Dendritic cell treated with granulocyte-macrophage colony-stimulating factor and Interleukin-4, amounts not matched to agents 40 ng/mL and 50 ng/mL, for 4 days (primary cell): ENCODE measurements around the gene VCL.

Experiments used
- H3K27ac Mint-ChIP-seq: one replicate; pipeline ENCODE4 v1.8.0; 2022; ENCODE audit warnings: mild to moderate bottlenecking, mixed read lengths
- H3K27me3 Mint-ChIP-seq: one replicate; pipeline ENCODE4 v1.8.0; 2022; ENCODE audit warnings: mild to moderate bottlenecking, mixed read lengths
- H3K36me3 Mint-ChIP-seq: one replicate; pipeline ENCODE4 v1.8.0; 2022; ENCODE audit warnings: low read depth, mixed read lengths
- H3K4me1 Mint-ChIP-seq: one replicate; pipeline ENCODE4 v1.8.0; 2022; ENCODE audit warnings: low read depth, mixed read lengths
- H3K4me3 Mint-ChIP-seq: one replicate; pipeline ENCODE4 v1.8.0; 2022; ENCODE audit warnings: mild to moderate bottlenecking, moderate library complexity, mixed read lengths
- H3K9me3 Mint-ChIP-seq: one replicate; pipeline ENCODE4 v1.8.0; 2022; ENCODE audit warnings: mixed read lengths
- intact Hi-C: fragments of 100-400 bp; cut with micrococcal nuclease; formaldehyde crosslinking; loops from one replicate; pipeline ENCODE4 v1.15.0; 2022

VCL gene

DNA sequence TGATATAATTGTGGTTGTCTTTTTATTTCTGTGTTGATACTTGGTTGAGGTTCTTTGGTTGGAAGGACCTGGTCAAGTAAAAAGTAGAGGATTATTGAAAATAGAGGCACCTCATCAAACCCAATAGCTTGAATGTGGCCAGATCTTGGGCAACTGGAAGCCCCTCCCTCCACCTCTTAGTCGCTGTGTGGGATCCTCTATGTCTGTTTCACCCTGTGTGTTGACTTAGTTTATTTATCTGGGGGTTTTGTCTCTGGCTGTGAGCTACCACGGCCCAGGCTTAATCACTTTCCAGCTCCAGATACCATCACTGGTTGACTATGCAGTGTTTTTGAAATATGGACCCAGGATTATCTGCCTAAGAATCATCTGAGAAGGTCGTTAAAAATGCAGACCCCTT is 94.5 kb downstream of the VCL start:
- intact Hi-C loops = no loop called here
- Mint-ChIP-seq H3K9me3 (no peaks in the 10 kb centered on the region), H3K27me3 (no peaks in the 10 kb centered on the region), H3K4me1 (no peaks in the 10 kb centered on the region), H3K4me3 (no peak overlapping the region), H3K27ac (no peak overlapping the region), H3K36me3 (peaks cover 99% of the 10 kb centered on the region)

DNA sequence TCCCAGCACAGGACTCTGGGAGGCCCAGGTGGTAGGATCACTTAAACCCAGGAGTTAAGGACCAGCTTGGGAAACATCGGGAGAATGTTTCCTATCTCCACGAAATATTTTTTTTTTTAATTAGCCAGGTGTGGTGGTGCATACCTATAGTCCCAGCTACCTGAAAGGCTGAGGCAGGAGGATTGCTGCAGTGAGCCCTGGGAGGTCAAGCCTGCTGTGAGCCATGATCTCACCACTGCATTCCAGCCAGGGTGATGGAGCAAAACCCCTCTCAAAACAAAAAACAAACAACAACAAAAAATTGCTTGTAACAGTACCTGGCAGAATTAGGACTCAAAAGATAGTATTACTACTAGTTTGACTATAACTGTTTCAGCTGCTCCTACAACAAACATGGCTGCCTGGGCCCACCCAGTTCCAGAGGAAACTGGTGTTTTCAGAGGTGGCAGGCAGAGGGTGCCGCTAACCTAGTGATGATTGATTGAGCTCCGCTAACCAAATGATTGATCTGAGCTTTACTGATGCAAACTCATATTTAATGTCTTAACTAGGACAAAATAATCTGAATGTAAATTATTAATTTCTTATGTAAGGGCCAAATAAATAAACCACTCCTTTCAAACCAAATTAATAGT is 95.7 kb downstream of the VCL start:
- no peak overlapping the region for H3K4me3 Mint-ChIP-seq
- no peaks in the 10 kb centered on the region for H3K4me1 Mint-ChIP-seq
- no peaks in the 10 kb centered on the region for H3K27me3 Mint-ChIP-seq
- no peaks in the 10 kb centered on the region for H3K9me3 Mint-ChIP-seq
- intact Hi-C loops = no loop called here
- H3K36me3 Mint-ChIP-seq = peaks cover 100% of the 10 kb centered on the region
- no peak overlapping the region for H3K27ac Mint-ChIP-seq

DNA sequence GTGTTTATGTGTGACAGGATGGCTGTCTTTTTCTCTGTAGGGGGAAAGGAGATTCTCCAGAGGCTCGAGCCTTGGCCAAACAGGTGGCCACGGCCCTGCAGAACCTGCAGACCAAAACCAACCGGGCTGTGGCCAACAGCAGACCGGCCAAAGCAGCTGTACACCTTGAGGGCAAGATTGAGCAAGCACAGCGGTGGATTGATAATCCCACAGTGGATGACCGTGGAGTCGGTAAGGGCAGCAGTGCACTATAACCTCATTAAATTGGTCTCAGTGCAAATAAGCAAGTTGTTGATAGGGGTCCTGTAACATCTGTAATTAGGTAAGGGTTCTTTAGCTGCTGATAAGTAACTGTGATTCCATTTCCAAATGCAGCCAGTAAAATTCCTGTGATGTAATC is 96.3 kb downstream of the VCL start:
- Mint-ChIP-seq H3K9me3 (no peaks in the 10 kb centered on the region), H3K36me3 (peaks cover 100% of the 10 kb centered on the region), H3K4me3 (no peak overlapping the region), H3K4me1 (no peaks in the 10 kb centered on the region), H3K27me3 (no peaks in the 10 kb centered on the region), H3K27ac (no peak overlapping the region)
- intact Hi-C loops = no loop called here

DNA sequence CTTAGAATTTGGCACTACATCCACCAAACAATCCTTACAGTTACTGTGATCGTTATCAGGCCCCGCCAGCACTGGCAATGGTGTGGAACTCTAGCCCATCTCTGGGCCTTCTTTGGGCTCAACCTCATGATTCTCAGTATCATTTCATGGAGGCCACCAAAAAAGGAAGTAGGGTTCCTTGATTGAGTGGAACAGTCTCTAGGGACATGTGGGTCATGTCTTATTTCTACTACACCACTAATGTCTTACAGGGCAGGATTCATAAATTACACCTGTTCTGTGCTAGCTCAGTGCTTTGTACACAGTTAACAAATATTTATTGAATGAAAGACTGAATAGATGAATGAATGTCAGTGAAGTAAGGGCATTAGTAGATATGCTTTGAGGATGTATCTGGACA is 98.9 kb downstream of the VCL start:
- Mint-ChIP-seq H3K27ac (no peak overlapping the region), H3K9me3 (no peaks in the 10 kb centered on the region), H3K4me1 (no peaks in the 10 kb centered on the region), H3K27me3 (no peaks in the 10 kb centered on the region), H3K4me3 (no peak overlapping the region), H3K36me3 (peaks cover 100% of the 10 kb centered on the region)
- intact Hi-C loops = no loop called here

DNA sequence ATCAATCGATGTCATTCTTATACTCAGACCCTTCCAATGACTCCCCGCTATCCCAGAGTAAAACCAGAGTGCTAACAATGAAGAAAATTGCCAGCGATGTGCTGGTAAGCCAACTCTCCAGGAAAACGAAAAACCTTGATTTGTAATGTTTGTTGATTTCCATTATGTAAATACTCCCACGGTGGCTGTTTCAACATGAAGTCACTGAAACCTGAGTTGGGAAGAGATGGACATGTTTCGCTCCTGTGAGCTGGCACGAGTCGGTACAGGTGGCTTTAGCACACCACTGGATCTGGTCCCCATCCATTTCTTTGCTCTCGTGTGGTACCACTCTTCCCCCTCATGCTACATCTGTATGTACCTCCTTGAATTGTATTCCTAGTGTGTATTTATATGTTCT is 99.9 kb downstream of the VCL start:
- intact Hi-C loops = no loop called here
- no peaks in the 10 kb centered on the region for H3K9me3 Mint-ChIP-seq
- H3K4me3 Mint-ChIP-seq = no peak overlapping the region
- peaks cover 100% of the 10 kb centered on the region for H3K36me3 Mint-ChIP-seq
- H3K27me3 Mint-ChIP-seq = no peaks in the 10 kb centered on the region
- H3K4me1 Mint-ChIP-seq = no peaks in the 10 kb centered on the region
- no peak overlapping the region for H3K27ac Mint-ChIP-seq

DNA sequence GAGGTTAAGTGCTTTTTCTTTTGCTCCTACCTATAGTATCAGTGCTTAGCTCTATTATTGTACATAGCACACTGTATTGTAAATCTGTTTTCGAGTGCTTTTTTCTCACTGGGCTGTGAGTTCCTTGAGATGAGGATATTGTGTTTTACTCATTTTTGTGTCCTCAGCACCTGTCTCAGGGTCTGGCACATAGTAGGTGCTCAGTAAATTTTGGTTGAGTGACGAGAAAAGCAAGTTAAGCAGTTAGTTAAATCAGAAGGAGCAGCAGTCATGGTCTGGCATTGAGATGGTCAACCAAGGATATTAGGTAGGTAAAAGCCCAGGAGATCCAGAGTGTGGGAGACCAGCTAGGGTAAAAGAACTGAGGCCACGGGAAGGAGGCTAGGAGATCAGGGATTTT is 101.5 kb downstream of the VCL start:
- no peak overlapping the region for H3K4me3 Mint-ChIP-seq
- peaks cover 100% of the 10 kb centered on the region for H3K36me3 Mint-ChIP-seq
- no peaks in the 10 kb centered on the region for H3K4me1 Mint-ChIP-seq
- no peaks in the 10 kb centered on the region for H3K27me3 Mint-ChIP-seq
- H3K27ac Mint-ChIP-seq = peak overlapping the region; percentile 10
- no peaks in the 10 kb centered on the region for H3K9me3 Mint-ChIP-seq
- intact Hi-C loops = no loop called here

DNA sequence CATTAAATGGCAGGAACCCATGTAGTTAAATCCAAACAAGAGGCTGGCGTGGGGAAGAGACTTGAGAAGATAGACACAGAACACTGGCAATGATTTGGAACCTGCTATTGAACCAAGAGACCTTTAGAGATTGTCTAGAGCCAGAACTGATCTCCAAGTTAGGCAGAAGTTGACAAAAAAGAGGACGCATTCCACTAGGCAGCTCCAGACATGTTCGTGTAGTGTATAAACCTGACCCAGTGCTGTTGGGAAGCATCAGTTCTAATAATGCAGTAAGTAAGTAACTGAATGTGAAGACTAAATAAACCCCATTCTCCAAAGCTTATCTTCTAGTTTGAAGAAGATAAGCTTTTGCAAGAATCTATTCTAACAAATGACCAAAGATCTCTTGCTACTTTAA is 101.9 kb downstream of the VCL start:
- Mint-ChIP-seq H3K9me3 (no peaks in the 10 kb centered on the region), H3K27me3 (no peaks in the 10 kb centered on the region), H3K36me3 (peaks cover 100% of the 10 kb centered on the region), H3K27ac (peak overlapping the region; percentile 10), H3K4me1 (no peaks in the 10 kb centered on the region), H3K4me3 (no peak overlapping the region)
- intact Hi-C loops = no loop called here

DNA sequence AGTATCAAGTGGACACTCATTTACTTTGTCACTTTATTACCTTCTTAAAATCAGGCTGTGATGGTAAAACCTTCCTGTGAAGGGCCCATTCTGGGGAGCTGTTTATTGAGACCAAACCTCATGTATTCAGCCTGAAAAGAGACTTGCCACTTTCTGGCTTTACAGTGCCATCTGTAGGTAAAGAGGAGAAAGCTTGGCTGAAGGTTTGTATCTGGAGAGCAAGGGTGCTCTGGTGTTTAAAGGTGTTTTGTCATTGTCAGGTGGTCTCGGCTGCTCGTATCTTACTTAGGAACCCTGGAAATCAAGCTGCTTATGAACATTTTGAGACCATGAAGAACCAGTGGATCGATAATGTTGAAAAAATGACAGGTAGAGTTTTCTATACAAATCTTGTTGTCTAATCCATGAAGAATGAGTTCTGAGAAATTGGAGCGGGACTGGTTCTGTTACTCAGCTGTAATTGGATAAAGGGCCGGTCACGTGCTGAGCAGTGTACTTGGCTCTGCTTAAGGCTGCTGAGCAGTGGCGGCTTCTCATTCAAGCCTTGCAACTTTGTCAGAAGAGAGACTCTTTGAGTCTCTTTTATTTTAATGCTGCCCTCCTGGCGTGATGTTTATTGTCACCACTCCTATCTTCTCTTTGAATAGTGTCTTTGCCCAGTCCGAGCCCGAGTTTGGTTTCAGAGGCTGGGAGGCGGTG is 105.8 kb downstream of the VCL start:
- Mint-ChIP-seq H3K4me3 (no peak overlapping the region), H3K27ac (no peak overlapping the region), H3K4me1 (no peaks in the 10 kb centered on the region), H3K9me3 (no peaks in the 10 kb centered on the region), H3K27me3 (no peaks in the 10 kb centered on the region), H3K36me3 (peaks cover 100% of the 10 kb centered on the region)
- intact Hi-C loops = no loop called here

DNA sequence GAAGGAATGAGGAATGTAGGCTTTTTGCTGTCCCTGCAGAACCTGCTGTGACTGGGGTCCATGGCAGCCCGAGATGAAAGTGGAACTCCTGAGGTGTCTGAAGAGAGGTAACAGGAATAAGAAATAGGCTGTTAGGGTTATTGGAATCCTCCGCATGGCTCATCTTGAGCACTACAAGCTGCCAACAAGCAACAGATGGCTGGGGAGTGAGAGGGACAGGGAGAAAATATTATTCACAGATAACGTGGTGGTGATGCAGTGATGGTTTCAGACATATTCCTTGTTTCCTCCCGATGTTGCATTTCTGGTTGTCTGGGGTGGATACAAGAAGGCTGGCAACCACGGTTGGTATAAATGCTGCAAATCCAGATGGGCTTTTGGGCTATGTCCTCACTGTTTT is 106.6 kb downstream of the VCL start:
- no peaks in the 10 kb centered on the region for H3K27me3 Mint-ChIP-seq
- intact Hi-C loops = no loop called here
- H3K4me1 Mint-ChIP-seq = no peaks in the 10 kb centered on the region
- H3K27ac Mint-ChIP-seq = peak overlapping the region; percentile 40
- H3K9me3 Mint-ChIP-seq = no peaks in the 10 kb centered on the region
- H3K4me3 Mint-ChIP-seq = no peak overlapping the region
- peaks cover 100% of the 10 kb centered on the region for H3K36me3 Mint-ChIP-seq

DNA sequence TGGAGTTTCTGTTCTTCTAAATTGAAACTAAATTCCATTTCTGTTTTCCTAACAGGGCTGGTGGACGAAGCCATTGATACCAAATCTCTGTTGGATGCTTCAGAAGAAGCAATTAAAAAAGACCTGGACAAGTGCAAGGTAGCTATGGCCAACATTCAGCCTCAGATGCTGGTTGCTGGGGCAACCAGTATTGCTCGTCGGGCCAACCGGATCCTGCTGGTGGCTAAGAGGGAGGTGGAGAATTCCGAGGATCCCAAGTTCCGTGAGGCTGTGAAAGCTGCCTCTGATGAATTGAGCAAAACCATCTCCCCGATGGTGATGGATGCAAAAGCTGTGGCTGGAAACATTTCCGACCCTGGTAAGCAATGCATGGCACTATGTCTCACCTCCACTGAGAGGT is 107.1 kb downstream of the VCL start:
- intact Hi-C loops = no loop called here
- H3K36me3 Mint-ChIP-seq = peaks cover 100% of the 10 kb centered on the region
- no peak overlapping the region for H3K27ac Mint-ChIP-seq
- no peak overlapping the region for H3K4me3 Mint-ChIP-seq
- no peaks in the 10 kb centered on the region for H3K4me1 Mint-ChIP-seq
- H3K27me3 Mint-ChIP-seq = no peaks in the 10 kb centered on the region
- H3K9me3 Mint-ChIP-seq = no peaks in the 10 kb centered on the region

DNA sequence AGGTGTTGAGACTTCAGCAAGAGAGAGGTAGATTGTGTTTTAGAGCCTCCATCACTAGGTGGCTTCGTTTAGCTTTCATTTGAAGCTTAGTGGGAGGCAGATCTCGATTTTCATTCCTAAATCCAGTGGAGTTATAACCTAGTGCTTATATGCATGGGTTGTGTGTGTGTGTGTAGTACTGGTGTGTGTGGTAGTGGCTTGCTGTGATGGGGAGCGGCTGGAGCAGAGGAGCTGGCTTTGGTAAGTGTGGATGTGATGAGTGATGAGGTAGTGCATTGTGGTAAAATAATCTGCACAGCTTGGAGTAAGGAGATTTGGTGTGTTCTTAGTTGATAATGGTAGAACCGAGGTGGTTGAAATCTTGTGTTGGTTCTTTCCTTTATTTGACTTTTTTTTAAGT is 109.5 kb downstream of the VCL start:
- Mint-ChIP-seq H3K27me3 (no peaks in the 10 kb centered on the region), H3K36me3 (peaks cover 100% of the 10 kb centered on the region), H3K9me3 (no peaks in the 10 kb centered on the region), H3K4me3 (no peak overlapping the region), H3K27ac (peak overlapping the region; percentile 3), H3K4me1 (no peaks in the 10 kb centered on the region)
- intact Hi-C loops = no loop called here

DNA sequence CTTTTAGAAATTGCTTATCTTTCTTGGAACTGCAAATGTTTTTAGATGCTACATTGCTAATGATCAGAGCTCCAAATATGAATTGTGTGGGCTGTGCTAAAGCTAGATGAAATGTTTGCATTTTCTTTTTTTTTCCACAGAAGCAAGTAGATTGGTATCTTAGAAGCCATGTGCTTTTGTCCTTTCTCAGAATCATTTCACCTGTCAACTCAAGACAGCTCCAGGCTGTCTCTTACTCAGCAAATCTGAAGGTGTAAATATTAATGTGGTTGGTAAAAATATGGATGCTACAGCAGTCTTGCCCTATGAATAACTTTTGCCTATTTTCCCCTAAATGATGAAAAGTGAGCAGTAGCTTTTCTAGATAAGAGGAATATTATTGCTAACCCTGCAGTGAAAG is 111.5 kb downstream of the VCL start:
- H3K27ac Mint-ChIP-seq = no peak overlapping the region
- intact Hi-C loops = no loop called here
- H3K36me3 Mint-ChIP-seq = peaks cover 100% of the 10 kb centered on the region
- H3K9me3 Mint-ChIP-seq = no peaks in the 10 kb centered on the region
- no peak overlapping the region for H3K4me3 Mint-ChIP-seq
- no peaks in the 10 kb centered on the region for H3K27me3 Mint-ChIP-seq
- H3K4me1 Mint-ChIP-seq = peaks cover 7% of the 10 kb centered on the region

DNA sequence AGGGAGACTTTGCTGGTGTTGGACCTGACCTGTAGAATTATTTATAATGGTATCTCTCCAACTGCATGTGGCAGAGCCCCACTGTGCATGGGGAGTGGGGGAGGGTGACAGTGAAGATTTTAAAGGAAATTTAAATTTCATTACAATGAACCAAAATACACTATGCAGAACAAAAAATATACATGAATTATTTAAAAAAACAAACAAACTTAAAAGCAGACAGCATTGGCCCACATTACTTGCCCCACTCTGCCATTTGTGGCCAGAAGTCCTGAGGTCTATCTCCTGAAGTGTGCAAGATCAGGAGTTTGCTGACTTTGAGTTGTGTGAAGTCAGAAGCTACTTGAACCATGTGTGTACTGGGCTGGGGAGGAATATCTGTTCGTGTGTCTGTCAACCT is 112.2 kb downstream of the VCL start:
- Mint-ChIP-seq H3K4me3 (no peak overlapping the region), H3K9me3 (no peaks in the 10 kb centered on the region), H3K27me3 (no peaks in the 10 kb centered on the region), H3K36me3 (peaks cover 100% of the 10 kb centered on the region), H3K27ac (no peak overlapping the region), H3K4me1 (peaks cover 7% of the 10 kb centered on the region)
- intact Hi-C loops = no loop called here

DNA sequence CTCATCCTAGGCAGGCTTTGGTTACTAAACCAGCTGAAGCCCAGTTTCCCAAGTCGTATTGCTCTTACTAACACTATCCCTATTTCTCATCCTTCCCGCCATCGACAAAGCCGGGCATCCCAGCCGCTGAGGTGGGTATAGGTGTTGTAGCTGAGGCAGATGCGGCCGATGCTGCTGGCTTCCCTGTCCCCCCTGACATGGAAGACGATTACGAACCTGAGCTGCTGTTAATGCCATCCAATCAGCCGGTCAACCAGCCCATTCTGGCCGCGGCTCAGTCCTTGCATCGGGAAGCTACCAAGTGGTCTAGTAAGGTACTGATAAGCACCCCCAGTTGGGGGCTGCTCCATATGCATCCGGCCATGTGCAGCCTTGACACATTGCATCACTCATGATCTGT is 113.9 kb downstream of the VCL start:
- H3K36me3 Mint-ChIP-seq = peaks cover 100% of the 10 kb centered on the region
- H3K27me3 Mint-ChIP-seq = no peaks in the 10 kb centered on the region
- no peaks in the 10 kb centered on the region for H3K9me3 Mint-ChIP-seq
- peaks cover 7% of the 10 kb centered on the region for H3K4me1 Mint-ChIP-seq
- H3K27ac Mint-ChIP-seq = no peak overlapping the region
- intact Hi-C loops = no loop called here
- no peak overlapping the region for H3K4me3 Mint-ChIP-seq

DNA sequence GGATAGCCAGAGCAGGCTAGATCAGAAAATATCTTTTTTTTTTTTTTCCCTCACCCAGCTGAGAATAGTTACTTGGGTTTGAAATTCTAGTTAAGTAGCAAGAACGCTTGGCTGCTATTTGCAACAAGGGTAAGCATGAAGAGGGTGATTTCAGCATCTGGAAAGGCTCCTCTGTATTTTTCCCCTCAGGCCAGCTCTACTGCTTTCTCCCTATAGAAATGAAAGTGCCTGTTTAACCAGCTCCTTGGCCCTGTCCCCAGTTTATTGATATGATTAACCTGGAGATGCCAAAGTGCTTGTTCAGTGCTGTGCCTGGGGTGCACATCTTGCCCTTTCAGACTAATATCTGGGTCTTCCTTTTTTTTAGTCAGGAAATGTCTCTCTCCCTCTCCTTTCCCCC is 115.6 kb downstream of the VCL start:
- H3K4me3 Mint-ChIP-seq = no peak overlapping the region
- H3K27ac Mint-ChIP-seq = no peak overlapping the region
- H3K4me1 Mint-ChIP-seq = peaks cover 16% of the 10 kb centered on the region
- H3K9me3 Mint-ChIP-seq = no peaks in the 10 kb centered on the region
- no peaks in the 10 kb centered on the region for H3K27me3 Mint-ChIP-seq
- intact Hi-C loops = no loop called here
- peaks cover 100% of the 10 kb centered on the region for H3K36me3 Mint-ChIP-seq
